Subcutaneous abdominal adipose tissue (tissue), 5 donors: ENCODE data around the gene SUMO4.

Experiments used
- H3K27ac ChIP-seq: one replicate; pipeline ENCODE4 v1.7.0; 2013; ENCODE audit warnings: low read depth, mild to moderate bottlenecking, inconsistent platforms, low read length, moderate library complexity
- H3K27me3 ChIP-seq, 5 donors: one replicate each; pipeline ENCODE4 v1.7.0; 2013; ENCODE audit warnings: low read length in 5 of 5, inconsistent platforms in 1 of 5; ENCODE audit not compliant: control insufficient read depth in 5 of 5, insufficient read depth in 4 of 5
- H3K36me3 ChIP-seq, 5 donors: one replicate each; pipeline ENCODE4 v1.7.0; 2013; ENCODE audit warnings: low read length in 5 of 5; ENCODE audit not compliant: control insufficient read depth in 5 of 5, insufficient read depth in 5 of 5
- H3K4me1 ChIP-seq, 5 donors: one replicate each; pipeline ENCODE4 v1.7.0; 2013; ENCODE audit warnings: low read length in 5 of 5, mild to moderate bottlenecking in 3 of 5, moderate library complexity in 1 of 5; ENCODE audit not compliant: control insufficient read depth in 5 of 5, insufficient read depth in 5 of 5
- H3K4me3 ChIP-seq, 5 donors: one replicate each; pipeline ENCODE4 v1.7.0; 2013; ENCODE audit warnings: low read length in 5 of 5, low read depth in 1 of 5
- H3K9ac ChIP-seq, 5 donors: one replicate each; pipeline ENCODE4 v1.7.0; 2013; ENCODE audit warnings: low read length in 5 of 5, mild to moderate bottlenecking in 4 of 5, moderate library complexity in 3 of 5
- H3K9me3 ChIP-seq, 5 donors: one replicate each; pipeline ENCODE4 v1.7.0; 2013; ENCODE audit warnings: low read length in 5 of 5; ENCODE audit not compliant: control insufficient read depth in 5 of 5
- donor health status: healthy.
- donor health status: healthy.
- donor health status: healthy.
- donor health status: healthy.
- donor health status: healthy.

The SUMO4 gene

GRCh38 chr6:149387779-149388512 is 12.1 kb upstream of the SUMO4 start:
- peaks cover 0 to 8% (median 0%) of the 10 kb centered on the region in 5 donors for H3K4me1 ChIP-seq

GRCh38 chr6:149389509-149390297 is 10.4 kb upstream of the SUMO4 start:
- Histone ChIP-seq H3K4me3 (no peak overlapping the region), H3K9ac (no peak overlapping the region), H3K36me3 (peaks cover 0 to 5% (median 4%) of the 10 kb centered on the region in 5 donors), H3K27ac (no peak overlapping the region), H3K4me1 (peaks cover 0 to 12% (median 0%) of the 10 kb centered on the region in 5 donors), H3K9me3 (no peaks in the 10 kb centered on the region), H3K27me3 (no peaks in the 10 kb centered on the region)

More at GRCh38 chr6:149387779-149388512, 12.1 kb upstream of the SUMO4 start:
- Histone ChIP-seq H3K36me3 (peaks cover 0 to 9% (median 6%) of the 10 kb centered on the region in 5 donors), H3K9ac (no peak overlapping the region), H3K27ac (no peak overlapping the region), H3K27me3 (no peaks in the 10 kb centered on the region), H3K4me3 (no peak overlapping the region), H3K9me3 (no peaks in the 10 kb centered on the region)

- H3K36me3 ChIP-seq = peaks cover 0 to 5% (median 0%) of the 10 kb centered on the region in 5 donors
- H3K27me3 ChIP-seq = no peaks in the 10 kb centered on the region
- H3K9me3 ChIP-seq = no peaks in the 10 kb centered on the region
- no peak overlapping the region for H3K4me3 ChIP-seq
- H3K27ac ChIP-seq = no peak overlapping the region
- H3K4me1 ChIP-seq = peaks cover 0 to 12% (median 0%) of the 10 kb centered on the region in 5 donors
- no peak overlapping the region for H3K9ac ChIP-seq
These were observed 8.0 kb upstream of the SUMO4 start for GRCh38 chr6:149392093-149392492.

GRCh38 chr6:149392535-149392934 is 7.5 kb upstream of the SUMO4 start:
- Histone ChIP-seq H3K36me3 (peaks cover 0 to 5% (median 0%) of the 10 kb centered on the region in 5 donors), H3K4me1 (peaks cover 0 to 12% (median 0%) of the 10 kb centered on the region in 5 donors), H3K27me3 (no peaks in the 10 kb centered on the region), H3K27ac (no peak overlapping the region), H3K9me3 (no peaks in the 10 kb centered on the region), H3K4me3 (no peak overlapping the region), H3K9ac (no peak overlapping the region)

DNA sequence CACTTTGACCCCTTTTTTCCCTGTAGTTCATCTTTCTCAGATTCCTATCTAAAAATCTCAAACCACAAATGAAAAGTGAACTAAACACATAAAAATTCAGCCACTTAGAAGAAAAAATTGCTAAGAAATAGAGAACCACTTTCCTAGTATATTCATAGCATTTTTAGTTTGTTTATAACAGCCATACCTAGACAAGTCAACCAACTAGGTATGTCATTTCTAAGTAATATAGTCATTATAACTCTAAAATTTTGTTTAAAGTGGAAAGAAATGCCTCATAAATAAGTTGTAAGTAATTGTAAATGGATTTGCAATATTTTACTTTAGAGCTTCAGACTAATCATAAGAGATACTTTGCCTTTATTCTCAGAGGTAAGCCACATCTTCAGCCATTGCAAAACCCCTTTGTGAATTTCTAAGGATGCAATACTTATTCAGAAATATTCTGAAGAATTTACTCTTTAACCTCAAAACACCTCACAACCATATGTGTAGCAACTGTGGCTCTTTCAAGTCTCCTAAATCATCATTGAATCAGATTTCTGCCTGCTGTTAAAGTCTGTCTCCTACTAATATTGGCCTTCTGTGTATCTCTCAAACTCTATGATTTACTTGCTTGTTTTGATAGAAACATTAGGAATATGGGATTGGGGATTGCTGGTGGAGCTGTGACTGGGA is 6.9 kb upstream of the SUMO4 start:
- Histone ChIP-seq H3K27ac (no peak overlapping the region), H3K9ac (no peak overlapping the region), H3K4me3 (no peak overlapping the region), H3K9me3 (no peaks in the 10 kb centered on the region), H3K36me3 (peaks cover 0 to 5% (median 2%) of the 10 kb centered on the region in 5 donors), H3K27me3 (no peaks in the 10 kb centered on the region), H3K4me1 (peaks cover 0 to 10% (median 0%) of the 10 kb centered on the region in 5 donors)

GRCh38 chr6:149395185-149395584 is 4.9 kb upstream of the SUMO4 start:
- Histone ChIP-seq H3K4me1 (peaks cover 0 to 8% (median 0%) of the 10 kb centered on the region in 5 donors), H3K9me3 (no peaks in the 10 kb centered on the region), H3K27me3 (no peaks in the 10 kb centered on the region), H3K27ac (no peak overlapping the region), H3K4me3 (no peak overlapping the region), H3K36me3 (peaks cover 5 to 21% (median 12%) of the 10 kb centered on the region in 5 donors), H3K9ac (no peak overlapping the region)

- H3K27ac ChIP-seq = no peak overlapping the region
- peaks cover 13 to 27% (median 19%) of the 10 kb centered on the region in 5 donors for H3K36me3 ChIP-seq
- H3K9me3 ChIP-seq = no peaks in the 10 kb centered on the region
- H3K4me1 ChIP-seq = peaks cover 0 to 8% (median 0%) of the 10 kb centered on the region in 5 donors
- H3K4me3 ChIP-seq = no peak overlapping the region
- no peak overlapping the region for H3K9ac ChIP-seq
- no peaks in the 10 kb centered on the region for H3K27me3 ChIP-seq
These were observed 2.7 kb upstream of the SUMO4 start for GRCh38 chr6:149397384-149397783.

GRCh38 chr6:149403534-149403933 is 3.5 kb downstream of the SUMO4 start:
- H3K27me3 ChIP-seq = no peaks in the 10 kb centered on the region
- H3K9me3 ChIP-seq = no peaks in the 10 kb centered on the region
- H3K9ac ChIP-seq = no peak overlapping the region
- peaks cover 0 to 3% (median 0%) of the 10 kb centered on the region in 5 donors for H3K4me1 ChIP-seq
- H3K27ac ChIP-seq = no peak overlapping the region
- H3K36me3 ChIP-seq = peaks cover 20 to 39% (median 23%) of the 10 kb centered on the region in 5 donors
- H3K4me3 ChIP-seq = no peak overlapping the region

GRCh38 chr6:149405823-149406765 is 6.0 kb downstream of the SUMO4 start:
- H3K4me3 ChIP-seq = no peak overlapping the region
- H3K9me3 ChIP-seq = no peaks in the 10 kb centered on the region
- H3K27me3 ChIP-seq = no peaks in the 10 kb centered on the region
- H3K36me3 ChIP-seq = peaks cover 18 to 39% (median 24%) of the 10 kb centered on the region in 5 donors
- peaks cover 0 to 3% (median 0%) of the 10 kb centered on the region in 5 donors for H3K4me1 ChIP-seq
- no peak overlapping the region for H3K9ac ChIP-seq
- H3K27ac ChIP-seq = no peak overlapping the region
